Measurements from ENCODE around the gene ARIH2.

The ARIH2 gene

DNA sequence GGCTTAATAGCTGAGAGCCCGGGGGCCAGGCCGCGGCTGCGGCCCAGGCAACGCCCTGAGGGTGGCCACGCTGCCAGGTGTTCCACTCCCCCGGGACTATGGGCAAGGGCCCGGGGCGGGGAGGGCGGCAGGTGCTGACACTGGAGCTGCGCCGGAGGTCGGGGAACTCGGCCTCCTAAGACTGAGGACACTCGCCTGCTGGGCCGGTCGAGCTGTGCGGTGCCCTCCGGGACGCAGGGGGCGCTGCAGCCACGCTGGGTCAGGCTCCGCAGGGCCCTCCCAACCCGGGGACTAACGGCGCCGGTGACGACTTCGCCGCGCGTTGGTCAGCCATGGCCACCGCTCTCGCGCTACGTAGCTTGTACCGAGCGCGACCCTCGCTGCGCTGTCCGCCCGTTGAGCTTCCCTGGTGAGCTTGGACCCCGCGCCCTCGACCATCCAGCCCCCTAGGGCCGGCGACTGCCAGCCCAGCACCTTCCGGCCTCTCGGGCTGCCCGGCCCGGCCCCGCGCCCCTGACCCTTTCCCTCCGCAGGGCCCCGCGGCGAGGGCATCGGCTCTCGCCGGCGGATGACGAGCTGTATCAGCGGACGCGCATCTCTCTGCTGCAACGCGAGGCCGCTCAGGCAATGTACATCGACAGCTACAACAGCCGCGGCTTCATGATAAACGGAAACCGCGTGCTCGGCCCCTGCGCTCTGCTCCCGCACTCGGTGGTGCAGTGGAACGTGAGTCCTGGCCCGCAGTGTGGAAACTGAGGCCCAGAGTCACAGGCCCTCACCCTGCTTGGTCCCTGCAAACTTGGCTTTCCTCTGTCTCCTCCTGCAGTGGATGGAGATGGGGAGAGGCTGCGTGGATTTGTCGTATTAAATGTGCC, 103.4 kb downstream of the ARIH2 start, which contains the start of gene NDUFAF3:
NDUFAF3 (plus strand) TSS at position 309 of the 875 bp plus-strand sequence; CDS start at position 333, 24 bp downstream.
- peak; percentile 77 for DNase-seq

DNA sequence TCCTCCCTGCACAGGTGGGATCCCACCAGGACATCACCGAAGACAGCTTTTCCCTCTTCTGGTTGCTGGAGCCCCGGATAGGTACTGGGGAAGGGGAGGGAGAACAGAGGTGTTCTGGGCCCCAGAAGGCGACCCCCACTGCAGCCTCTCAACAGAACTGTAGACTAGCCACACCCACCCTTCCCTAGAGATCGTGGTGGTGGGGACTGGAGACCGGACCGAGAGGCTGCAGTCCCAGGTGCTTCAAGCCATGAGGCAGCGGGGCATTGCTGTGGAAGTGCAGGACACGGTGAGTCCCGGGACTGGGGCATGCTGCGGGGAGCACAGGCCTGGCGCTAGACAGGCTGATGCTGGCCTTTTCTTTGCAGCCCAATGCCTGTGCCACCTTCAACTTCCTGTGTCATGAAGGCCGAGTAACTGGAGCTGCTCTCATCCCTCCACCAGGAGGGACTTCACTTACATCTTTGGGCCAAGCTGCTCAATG, 104.1 kb downstream of the ARIH2 start:
- DNase-seq = no peak

DNA sequence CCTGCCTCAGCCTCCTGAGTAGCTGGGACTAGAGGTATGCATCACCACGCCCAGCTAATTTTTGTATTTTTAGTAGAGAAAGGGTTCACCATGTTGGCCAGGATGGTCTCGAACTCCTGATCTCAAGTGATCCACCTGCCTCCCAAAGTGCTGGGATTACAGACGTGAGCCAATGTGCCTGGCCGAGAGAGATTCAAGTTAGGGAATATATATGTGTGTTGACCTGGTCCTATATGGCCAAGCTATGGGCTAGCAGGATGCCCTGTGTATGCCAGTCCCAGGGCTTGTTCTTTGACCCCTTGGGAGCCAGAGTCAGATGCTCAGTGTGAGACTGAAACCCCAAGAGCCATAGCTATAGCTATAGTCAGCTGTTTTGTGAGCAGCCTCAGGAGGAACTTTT, 105.1 kb downstream of the ARIH2 start:
- DNase-seq = no peak

DNA sequence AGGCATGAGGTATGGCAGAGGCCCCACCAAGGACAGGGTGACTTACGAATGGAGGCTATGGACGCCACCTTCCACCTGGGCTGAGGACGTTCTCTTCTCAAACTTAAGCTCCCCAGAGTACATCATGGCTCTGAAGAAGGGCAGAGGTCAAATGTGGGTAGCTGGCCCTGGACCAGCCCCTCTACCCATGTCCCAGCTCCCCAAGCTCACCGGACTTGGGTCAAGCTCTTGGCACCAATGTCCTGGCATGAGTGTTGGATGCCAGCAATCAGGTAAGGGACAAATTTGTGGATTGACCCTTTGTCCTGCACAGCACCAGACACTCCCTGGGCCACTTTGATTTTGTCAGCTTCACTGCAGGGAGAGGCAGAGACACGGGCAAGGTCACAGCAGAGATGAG, 105.8 kb downstream of the ARIH2 start:
- no peak for DNase-seq

DNA sequence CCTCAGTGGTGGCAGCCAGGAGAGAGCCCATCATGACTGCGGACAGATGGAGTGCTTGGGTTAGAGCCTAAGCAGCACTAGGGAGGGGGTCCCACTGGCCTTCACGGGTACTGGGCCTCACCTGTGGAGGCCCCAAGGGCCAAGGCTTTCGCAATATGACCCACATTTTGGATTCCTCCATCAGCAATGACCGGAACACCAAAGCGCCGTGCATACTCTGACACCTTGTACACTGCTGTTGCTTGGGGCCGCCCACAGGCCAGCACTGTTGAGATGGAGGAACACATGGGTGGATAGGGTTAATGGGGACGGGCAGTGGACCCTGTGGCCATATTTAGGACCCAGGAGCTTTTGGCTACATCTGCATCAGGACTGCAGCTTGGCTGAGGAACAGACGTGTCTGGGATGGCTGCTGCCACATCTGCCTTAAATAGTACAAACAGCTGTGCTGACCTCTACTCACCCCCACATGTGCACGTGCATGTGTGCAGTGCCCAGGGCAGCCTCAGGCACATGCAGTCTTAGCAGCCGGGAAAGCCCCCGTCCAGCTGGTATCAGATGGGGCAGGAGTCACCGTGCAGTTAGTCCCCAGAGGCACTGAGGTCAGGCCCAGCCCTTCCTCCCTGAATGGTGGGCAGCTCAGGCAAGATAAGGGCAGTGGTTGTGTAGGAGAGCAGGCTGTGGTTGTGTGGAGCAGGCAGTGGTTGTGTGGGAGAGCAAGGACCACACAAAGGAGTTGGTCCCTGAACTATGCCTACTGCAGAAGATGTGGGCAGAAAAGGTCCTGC, 106.6 kb downstream of the ARIH2 start:
- DNase-seq = no peak

DNA sequence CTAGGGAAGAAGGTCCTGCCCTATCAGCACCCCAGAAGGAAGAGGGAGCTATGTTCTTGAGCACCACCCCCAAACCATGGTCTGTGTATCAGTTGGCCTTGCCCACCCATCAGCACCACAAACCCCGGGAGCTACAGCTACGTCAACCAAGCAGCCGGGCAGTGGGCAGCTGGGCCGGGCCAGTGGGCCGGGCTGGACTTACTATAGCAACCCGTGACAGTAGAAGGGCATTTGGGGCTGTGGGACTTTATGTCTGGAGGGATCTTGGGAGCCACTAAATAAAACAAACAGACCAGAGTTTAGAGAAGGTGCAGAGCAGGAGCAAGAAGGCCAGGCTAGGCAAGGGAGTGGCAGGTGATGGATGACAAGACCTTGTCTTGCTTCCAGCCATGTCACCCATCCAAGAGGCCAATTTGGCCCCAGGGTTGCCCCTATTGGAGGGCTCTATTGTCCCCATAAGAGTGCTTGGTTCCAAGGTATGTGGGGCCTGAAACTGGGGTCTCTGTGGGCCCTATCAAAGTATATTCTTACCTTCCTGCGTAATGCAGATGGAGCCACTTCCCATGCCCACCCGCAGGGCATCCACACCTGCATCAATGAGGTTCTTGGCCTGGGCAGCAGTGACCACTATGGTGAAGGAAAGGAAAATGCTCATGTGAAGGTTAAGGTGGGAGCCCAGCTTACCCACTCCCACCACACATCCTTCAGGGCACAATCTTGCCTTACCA, 107.3 kb downstream of the ARIH2 start:
- no peak for DNase-seq

DNA sequence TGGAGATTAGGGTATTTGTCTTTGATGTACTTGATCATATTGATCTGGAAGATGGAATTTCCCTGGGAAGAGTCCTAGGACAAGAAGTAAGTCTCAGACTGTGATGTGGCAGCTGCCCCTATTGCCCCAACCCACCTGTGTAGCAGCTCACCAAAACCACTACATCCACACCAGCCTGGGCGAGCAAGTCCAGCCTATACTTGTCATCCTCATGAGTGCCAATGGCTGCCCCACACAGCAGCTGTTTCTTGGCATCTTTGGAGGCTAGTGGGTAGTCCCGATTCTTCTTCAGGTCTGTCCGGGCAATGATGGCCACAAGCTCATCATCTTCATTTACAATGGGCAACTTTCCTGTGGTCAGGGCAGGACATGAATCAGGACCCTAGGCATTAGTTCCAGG, 107.9 kb downstream of the ARIH2 start:
- no peak for DNase-seq

DNA sequence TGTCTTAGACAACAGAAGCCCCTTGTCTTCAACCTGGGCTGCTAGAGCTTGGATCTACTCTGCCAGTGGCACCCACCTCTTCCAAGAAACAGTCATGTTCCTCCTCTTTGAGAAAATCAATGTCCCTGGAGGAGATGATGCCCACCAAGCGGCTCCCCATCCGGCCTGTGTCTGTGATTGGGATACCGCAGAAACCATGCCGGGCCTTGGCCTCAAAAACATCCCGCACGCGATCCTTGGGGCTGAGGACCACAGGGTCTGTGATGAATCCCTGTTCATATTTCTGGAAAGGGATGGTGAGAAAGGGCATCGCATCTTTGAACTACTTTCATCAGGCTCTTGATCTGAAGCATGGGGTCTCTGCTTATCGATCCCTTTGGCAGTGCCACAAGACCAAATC, 109.0 kb downstream of the ARIH2 start:
- no peak for DNase-seq

DNA sequence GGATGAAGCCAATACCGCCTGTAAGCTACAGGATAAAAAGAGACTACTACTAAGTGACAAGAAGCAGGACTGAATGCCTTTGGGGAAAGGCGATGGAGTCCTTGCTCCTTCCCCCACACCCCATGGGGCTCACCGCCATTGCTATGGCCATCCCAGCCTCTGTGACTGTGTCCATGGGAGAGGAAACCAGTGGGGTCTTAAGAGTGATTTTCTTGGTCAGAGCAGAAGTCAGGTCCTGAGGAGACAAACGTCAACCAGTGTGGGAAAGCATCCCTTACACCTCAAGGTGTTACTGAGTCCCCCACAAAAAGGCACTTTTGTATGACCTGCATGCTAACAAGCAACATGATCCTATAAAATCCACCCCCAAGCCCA, 109.6 kb downstream of the ARIH2 start:
- no peak for DNase-seq

DNA sequence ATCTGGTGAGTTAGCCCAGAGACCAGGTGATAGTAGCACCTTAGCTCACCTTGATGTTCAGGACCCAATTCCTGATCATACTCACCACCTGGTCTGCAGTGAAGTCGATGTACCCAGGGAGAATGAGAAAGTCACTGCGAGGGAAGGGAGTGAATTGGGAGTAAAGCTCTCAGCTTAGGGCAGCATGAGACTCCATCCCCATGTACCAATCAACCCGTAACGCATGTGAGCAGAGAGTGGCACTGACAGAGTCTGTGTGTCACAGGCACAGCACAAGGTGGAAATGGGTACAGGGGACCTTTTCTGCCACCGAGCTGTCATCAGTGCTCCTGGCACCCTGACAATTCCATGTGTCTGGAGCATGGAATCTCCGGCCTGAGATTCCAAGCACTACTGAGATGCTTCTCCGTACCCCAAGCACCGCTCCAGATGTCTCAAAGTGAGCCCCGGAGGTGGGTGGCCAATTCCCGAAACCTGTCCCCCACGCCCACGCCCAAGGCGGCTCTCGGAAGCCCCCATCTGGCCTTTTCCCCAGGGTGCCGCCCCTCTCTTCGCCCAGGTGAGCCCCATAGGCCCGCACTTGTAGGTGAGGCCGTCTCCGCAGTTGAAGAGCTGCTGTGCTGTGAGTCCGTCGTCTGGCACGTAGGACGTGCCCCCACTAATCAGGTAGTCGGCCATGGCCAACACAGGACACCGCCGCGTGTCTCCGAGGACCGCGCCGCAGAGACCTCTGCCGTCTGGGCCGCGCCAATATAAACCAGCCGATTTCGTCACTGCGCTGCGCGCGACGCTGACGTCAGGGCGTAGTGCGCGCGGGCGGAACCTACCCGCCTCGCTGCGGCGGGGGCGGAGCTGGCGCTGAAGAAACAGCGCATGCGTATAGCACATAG, 110.3 kb downstream of the ARIH2 start, which contains the start of gene IMPDH2:
IMPDH2 (minus strand) TSS at position 726 of the 890 bp plus-strand sequence; CDS start at position 678, 48 bp downstream.
- peak; percentile 95 for DNase-seq

DNA sequence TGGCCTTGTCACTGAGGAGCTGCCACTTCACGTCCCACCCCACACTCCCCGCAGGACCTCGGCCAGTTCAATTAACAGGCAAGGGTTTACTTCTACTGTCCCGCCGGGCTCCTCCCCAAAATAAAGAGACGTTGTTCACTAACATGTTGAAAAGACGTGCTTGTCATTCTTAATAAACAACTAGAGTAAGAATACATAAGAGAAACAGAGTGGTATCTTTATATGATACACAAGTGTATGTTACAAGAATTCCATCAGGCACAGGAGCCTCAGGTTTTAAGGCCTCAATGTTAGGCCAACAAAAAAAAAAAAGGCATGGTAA, 110.9 kb downstream of the ARIH2 start:
- no peak for DNase-seq

DNA sequence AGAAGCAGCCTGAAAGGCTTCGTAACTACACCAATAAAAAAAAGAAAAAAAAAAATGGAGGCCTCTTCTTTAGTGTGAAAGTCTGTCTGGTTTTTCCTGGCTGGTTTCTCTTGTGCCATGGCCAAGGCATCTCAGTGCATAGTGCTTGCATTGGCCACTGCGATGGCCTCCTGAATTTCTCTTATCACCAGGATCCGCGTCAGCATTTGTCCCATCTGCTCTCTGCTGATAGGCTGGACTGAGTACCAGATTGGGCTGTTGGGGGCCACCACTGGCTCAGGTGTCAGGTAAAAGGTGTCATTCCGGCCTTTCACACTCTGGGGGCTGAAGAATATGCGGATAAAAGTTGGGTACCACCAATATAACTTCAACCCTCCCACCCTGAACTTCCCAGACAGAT, 111.7 kb downstream of the ARIH2 start:
- no peak for DNase-seq

DNA sequence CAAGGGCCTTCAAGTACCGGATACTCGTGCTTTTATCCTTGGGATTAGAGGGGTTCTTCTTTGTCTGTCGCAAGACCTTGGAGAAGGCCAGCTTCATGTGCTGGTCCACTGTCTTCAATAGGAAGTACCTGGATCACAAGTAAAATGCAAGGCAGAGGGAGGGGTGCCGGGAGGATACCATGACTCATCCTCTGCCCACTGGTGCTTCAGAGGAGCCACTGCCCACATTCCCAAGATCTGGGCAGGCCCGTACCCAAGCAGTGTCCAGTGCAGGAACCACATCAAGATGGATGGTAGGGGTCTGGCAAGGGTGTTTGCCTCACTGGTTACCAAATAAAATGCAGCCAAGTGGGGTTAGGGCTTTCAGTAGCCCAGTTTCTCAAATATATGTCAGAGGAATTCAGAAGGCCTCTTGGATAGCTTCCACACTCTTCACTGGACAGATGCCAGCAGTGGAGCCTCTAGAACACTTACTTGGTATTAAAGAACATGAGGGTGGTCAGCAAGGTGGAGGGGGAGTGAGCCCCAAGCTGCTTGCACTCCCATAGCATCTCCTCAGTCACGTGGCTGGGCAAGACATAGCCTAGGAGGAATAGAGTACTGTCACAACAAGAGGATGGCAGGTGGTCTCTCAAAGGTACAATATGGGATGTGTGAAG, 114.1 kb downstream of the ARIH2 start:
- DNase-seq = no peak

DNA sequence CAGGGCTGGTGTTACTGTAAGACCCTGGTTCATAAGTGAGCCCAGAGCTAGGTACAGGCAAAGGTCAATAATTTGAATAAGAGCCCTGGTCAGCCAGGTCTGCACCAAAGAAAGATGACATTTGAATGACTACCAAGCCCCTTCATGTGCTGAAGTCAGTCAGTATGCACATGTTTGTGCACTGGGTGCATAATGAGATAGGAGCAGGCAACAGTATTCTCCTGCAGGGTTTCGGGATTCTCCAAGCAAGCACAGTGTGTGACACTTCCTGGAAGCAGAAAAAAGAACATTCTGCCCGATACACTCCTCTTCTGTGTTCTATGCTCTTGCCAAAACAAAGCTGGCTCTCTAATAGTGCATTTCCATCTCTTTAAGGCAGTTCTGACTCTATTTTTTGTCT, 116.0 kb downstream of the ARIH2 start:
- DNase-seq = no peak

DNA sequence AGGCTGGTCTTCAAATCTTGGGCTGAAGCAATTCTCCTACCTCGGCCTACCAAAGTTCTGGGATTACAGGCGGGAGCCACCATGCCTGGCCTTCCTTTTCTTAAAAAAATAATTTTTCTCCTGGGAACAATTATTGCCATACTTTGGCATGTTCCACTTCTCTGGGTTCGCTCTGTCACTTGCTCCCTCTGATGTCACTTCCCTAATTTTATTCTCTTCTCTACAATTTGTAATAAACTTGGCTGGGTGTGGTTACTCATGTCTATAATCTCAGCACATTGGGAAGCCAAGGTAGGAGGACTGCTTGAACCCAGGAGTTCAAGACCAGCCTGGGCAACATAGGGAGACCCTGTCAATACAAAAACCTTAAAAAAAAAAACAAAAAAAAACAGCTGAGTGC, 116.6 kb downstream of the ARIH2 start:
- DNase-seq = no peak
